Smooth muscle cell (in vitro differentiated cells): ENCODE results near the gene CBLB. TPM values are rescaled to one million over a fixed set of nuclear protein-coding genes. Genes with fewer than 3 reads are reported as not detected.
"Not testable (repeated sequence)": the region's sequence is repeated elsewhere in the genome, so short reads cannot be mapped to it uniquely, and the experiment has no call there.

ENCODE experiments used
- DNase-seq: peaks from one replicate; lab custom pipeline; 2025; ENCODE audit not compliant: unreplicated experiment; lab: John Stamatoyannopoulos, UW
- H2AFZ ChIP-seq: fragments of 200-600 bp; sonication (generic); 2 replicates; pipeline ENCODE4 v1.6.0; 2016; ENCODE audit warnings: antibody characterized with exemption, low read depth, mild to moderate bottlenecking
- H3F3A ChIP-seq: fragments of 200-600 bp; sonication (generic); 2 replicates; pipeline ENCODE4 v1.6.0; 2017; ENCODE audit warnings: antibody characterized with exemption, low read depth
- H3K27ac ChIP-seq: fragments of 200-600 bp; sonication (generic); 2 replicates; pipeline ENCODE4 v1.5.1; 2016; ENCODE audit warnings: low read depth, mild to moderate bottlenecking
- H3K27me3 ChIP-seq: fragments of 200-600 bp; sonication (generic); 2 replicates; pipeline ENCODE4 v1.6.1; 2016; ENCODE audit warnings: low read depth, mild to moderate bottlenecking
- H3K36me3 ChIP-seq: fragments of 200-600 bp; sonication (generic); 2 replicates; pipeline ENCODE4 v1.5.1; 2016; ENCODE audit warnings: low read depth
- H3K4me1 ChIP-seq: fragments of 200-600 bp; sonication (generic); 2 replicates; pipeline ENCODE4 v1.5.1; 2016; ENCODE audit warnings: low read depth
- H3K4me2 ChIP-seq: fragments of 200-600 bp; sonication (generic); 2 replicates; pipeline ENCODE4 v1.6.0; 2016; ENCODE audit warnings: mild to moderate bottlenecking
- H3K4me3 ChIP-seq: fragments of 200-600 bp; sonication (generic); 2 replicates; pipeline ENCODE4 v1.5.1; 2016; ENCODE audit warnings: mild to moderate bottlenecking
- H3K79me2 ChIP-seq: fragments of 200-600 bp; sonication (generic); 2 replicates; pipeline ENCODE4 v1.6.0; 2016; ENCODE audit warnings: low read depth, mild to moderate bottlenecking
- H3K9ac ChIP-seq: fragments of 200-600 bp; sonication (generic); 2 replicates; pipeline ENCODE4 v1.6.0; 2016; ENCODE audit warnings: low read depth
- H3K9me3 ChIP-seq: fragments of 200-600 bp; sonication (generic); replicated peaks from 2 replicates; pipeline ENCODE4 v1.5.1; 2016; ENCODE audit warnings: low read depth
- H4K20me1 ChIP-seq: fragments of 200-600 bp; sonication (generic); 2 replicates; pipeline ENCODE4 v1.6.0; 2016; ENCODE audit warnings: low read depth
- WGBS: methylation state at CpG from one replicate; pipeline ENCODE4 v1.1.7; 2016; ENCODE audit warnings: low lambda C conversion rate; 5-methylcytosine and 5-hydroxymethylcytosine counted together
- polyA plus RNA-seq: library from polyadenylated mRNA; unstranded; fragments of >200 nt; fragmentation: Nextera tagmentation; extraction: Ambion mirVana; gene quantifications from 2 replicates; pipeline ENCODE4 v1.2.1, GENCODE V29; 2016
- total RNA-seq: library from RNA; depleted of rRNA; stranded (reverse); fragments of >200 nt; gene quantifications from 2 replicates; pipeline ENCODE4 v1.2.3, GENCODE V29; 2014
- TF ChIP-seq, protein P1 (sequence below): fragments of 200-600 bp; sonication (generic); IDR thresholded peaks from 2 replicates; pipeline ENCODE4 v1.5.1; 2017; ENCODE audit warnings: borderline replicate concordance, mild to moderate bottlenecking, antibody characterized with exemption; ENCODE audit not compliant: insufficient read depth, poor library complexity, severe bottlenecking

Gene CBLB
- total and polyA plus RNA-seq, 2 experiments from 2014 or later, result 13.9 to 38.9 TPM

DNA sequence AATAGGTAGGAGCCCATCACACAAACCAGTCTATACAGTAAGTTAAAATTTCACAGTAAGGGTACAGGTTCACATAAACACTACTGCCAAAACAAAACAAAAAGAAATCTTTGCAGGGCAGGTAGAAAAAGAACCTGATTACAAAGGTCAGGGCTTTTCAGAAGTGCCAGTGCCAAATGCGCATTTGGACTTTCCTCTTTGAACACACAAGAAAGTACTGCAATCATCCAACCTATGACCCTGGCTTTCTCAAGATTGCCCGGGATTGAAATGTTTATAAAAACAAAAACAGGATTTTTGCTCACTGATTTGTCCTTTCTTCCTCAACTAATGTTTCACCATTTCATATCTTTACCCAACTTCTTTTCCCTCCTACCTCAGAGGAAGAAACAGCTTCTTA is 47.4 kb downstream of the CBLB start:
- Histone ChIP-seq H4K20me1 (peaks cover 10% of the 10 kb centered on the region), H3K4me2 (peak overlapping the region; percentile 0), H3K27ac (peak overlapping the region; percentile 28), H3K4me3 (no peak overlapping the region), H2AFZ (no peak overlapping the region), H3K4me1 (peaks cover 17% of the 10 kb centered on the region), H3K36me3 (no peaks in the 10 kb centered on the region), H3F3A (peaks cover 22% of the 10 kb centered on the region), H3K9ac (no peak overlapping the region), H3K79me2 (peaks cover 15% of the 10 kb centered on the region), H3K27me3 (no peaks in the 10 kb centered on the region), H3K9me3 (no peaks in the 10 kb centered on the region)
- TF ChIP-seq, protein P1, sequence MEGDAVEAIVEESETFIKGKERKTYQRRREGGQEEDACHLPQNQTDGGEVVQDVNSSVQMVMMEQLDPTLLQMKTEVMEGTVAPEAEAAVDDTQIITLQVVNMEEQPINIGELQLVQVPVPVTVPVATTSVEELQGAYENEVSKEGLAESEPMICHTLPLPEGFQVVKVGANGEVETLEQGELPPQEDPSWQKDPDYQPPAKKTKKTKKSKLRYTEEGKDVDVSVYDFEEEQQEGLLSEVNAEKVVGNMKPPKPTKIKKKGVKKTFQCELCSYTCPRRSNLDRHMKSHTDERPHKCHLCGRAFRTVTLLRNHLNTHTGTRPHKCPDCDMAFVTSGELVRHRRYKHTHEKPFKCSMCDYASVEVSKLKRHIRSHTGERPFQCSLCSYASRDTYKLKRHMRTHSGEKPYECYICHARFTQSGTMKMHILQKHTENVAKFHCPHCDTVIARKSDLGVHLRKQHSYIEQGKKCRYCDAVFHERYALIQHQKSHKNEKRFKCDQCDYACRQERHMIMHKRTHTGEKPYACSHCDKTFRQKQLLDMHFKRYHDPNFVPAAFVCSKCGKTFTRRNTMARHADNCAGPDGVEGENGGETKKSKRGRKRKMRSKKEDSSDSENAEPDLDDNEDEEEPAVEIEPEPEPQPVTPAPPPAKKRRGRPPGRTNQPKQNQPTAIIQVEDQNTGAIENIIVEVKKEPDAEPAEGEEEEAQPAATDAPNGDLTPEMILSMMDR, result no peak
- DNase-seq, result no peak
- 81% methylated on average over 2 of the region's 2 CpGs for WGBS

DNA sequence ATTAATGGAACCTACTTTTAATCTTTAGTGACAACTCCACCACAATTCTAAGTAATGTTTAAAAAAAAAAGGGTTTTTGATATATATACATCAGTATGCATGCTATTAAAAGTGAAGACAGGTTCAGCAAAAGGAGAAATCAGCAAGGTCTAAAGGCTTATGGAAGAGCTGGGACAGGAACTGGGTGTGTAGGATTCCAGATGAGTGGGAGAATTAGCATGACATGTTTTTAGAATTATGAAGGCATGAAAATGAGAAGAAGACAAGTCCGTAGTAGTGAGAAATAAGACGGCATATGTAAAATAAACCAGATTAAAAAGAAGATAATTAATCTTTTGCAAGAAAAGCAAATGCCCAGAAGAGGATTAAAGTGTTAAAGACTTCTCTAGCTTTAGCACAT is 52.0 kb downstream of the CBLB start:
- H3K9me3 ChIP-seq, result no peaks in the 10 kb centered on the region
- no peak overlapping the region for H2AFZ ChIP-seq
- WGBS, result 50% methylated on average over 2 of the region's 2 CpGs
- H3K4me1 ChIP-seq, result no peaks in the 10 kb centered on the region
- H3K36me3 ChIP-seq, result no peaks in the 10 kb centered on the region
- TF ChIP-seq, protein P1, result no peak
- H3K9ac ChIP-seq, result no peak overlapping the region
- H3K27me3 ChIP-seq, result no peaks in the 10 kb centered on the region
- peaks cover 9% of the 10 kb centered on the region for H3F3A ChIP-seq
- no peak overlapping the region for H3K4me3 ChIP-seq
- H4K20me1 ChIP-seq, result peaks cover 23% of the 10 kb centered on the region
- DNase-seq, result no peak
- peaks cover 37% of the 10 kb centered on the region for H3K79me2 ChIP-seq
- H3K27ac ChIP-seq, result no peak overlapping the region
- H3K4me2 ChIP-seq, result peak overlapping the region; percentile 6

DNA sequence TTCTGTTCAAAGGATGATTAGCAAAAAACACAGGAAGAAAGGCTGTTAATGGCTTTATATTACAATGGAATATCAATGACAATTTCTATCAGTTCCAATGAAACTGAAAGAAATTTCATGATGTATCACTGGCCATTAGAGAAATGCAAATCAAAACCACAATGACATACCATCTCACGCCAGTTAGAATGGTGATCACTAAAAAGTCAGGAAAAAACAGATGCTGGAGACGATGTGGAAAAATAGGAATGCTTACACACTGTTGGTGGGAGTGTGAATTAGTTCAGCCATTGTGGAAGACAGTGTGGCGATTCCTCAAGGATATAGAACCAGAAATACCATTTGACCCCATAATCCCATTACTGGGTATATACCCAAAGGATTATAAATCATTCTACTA is 53.5 kb downstream of the CBLB start:
- not testable (repeated sequence) for H2AFZ ChIP-seq, H3K36me3 ChIP-seq, H3K4me3 ChIP-seq, H3K27me3 ChIP-seq, H3K4me1 ChIP-seq, H3K27ac ChIP-seq, H3F3A ChIP-seq, H3K9ac ChIP-seq, H3K9me3 ChIP-seq, DNase-seq, H3K4me2 ChIP-seq
- 94% methylated on average over 3 of the region's 3 CpGs for whole genome bisulfite sequencing
- peaks cover 31% of the 10 kb centered on the region for H3K79me2 ChIP-seq
- peaks cover 25% of the 10 kb centered on the region for H4K20me1 ChIP-seq

DNA sequence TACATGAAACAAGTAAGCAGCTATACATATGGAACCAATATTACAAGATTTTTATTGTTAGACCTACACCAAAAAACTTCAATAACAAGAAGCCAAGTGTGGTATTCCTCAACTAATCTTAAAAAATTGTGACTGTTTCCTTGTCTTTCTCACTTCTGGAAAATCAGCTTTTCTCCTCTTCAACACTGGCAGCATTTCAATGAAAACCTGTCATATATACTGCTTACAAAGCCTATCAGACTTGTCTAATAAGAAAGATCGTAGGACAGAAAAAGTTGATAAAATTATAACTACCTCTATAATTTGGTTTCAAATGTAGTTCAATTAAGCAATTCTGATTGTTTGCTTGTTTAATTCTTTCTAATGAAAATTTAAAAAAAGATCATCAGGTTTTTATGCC is 55.1 kb downstream of the CBLB start:
- TF ChIP-seq, protein P1, result no peak
- Histone ChIP-seq H3K4me2 (no peak overlapping the region), H2AFZ (no peak overlapping the region), H4K20me1 (peaks cover 40% of the 10 kb centered on the region), H3K79me2 (peaks cover 40% of the 10 kb centered on the region), H3K9me3 (no peaks in the 10 kb centered on the region), H3K27ac (no peak overlapping the region), H3K4me3 (no peak overlapping the region), H3F3A (peaks cover 9% of the 10 kb centered on the region), H3K27me3 (no peaks in the 10 kb centered on the region), H3K36me3 (no peaks in the 10 kb centered on the region), H3K4me1 (peaks cover 3% of the 10 kb centered on the region), H3K9ac (no peak overlapping the region)
- WGBS, result 96% methylated on average over 1 of the region's 1 CpG
- DNase-seq, result no peak
